HL-60 (cell line): ENCODE results near the gene RAET1G.

Experiments
- DNase-seq, 2 experiments: peaks; one replicate each; pipeline ENCODE4 v3.0.0-alpha.2; 2010 to 2020; ENCODE audit warnings: low read depth in 1 of 2, low spot score in 1 of 2
- H3K27ac ChIP-seq: fragments of 250-450 bp; sonication (Bioruptor Pico); replicated peaks from 2 replicates; pipeline ENCODE4 v1.5.1; 2020; ENCODE audit warnings: mild to moderate bottlenecking, moderate library complexity
- H3K27me3 ChIP-seq: fragments of 250-450 bp; sonication (Bioruptor Pico); 2 replicates; pipeline ENCODE4 v1.5.1; 2021; ENCODE audit warnings: mild to moderate bottlenecking, moderate library complexity; ENCODE audit not compliant: insufficient read depth, poor library complexity, severe bottlenecking
- H3K4me3 ChIP-seq: replicated peaks from 2 replicates; pipeline ENCODE4 v1.5.1; 2011; ENCODE audit warnings: mild to moderate bottlenecking, control low read depth, low read length; ENCODE audit not compliant: insufficient read depth
- CTCF ChIP-seq: IDR thresholded peaks from one replicate; pipeline ENCODE4 v1.5.1; 2011; ENCODE audit warnings: low read length, control low read depth, inconsistent platforms; ENCODE audit not compliant: insufficient read depth
- GABPA ChIP-seq: IDR thresholded peaks from 2 replicates; pipeline ENCODE4 v1.6.1; 2012; ENCODE audit warnings: low read depth
- POLR2AphosphoS5 ChIP-seq: IDR thresholded peaks from 2 replicates; pipeline ENCODE4 v1.6.1; 2012; ENCODE audit warnings: low read depth
- SPI1 ChIP-seq: IDR thresholded peaks from 2 replicates; pipeline ENCODE4 v1.6.1; 2012; ENCODE audit warnings: low read depth, mild to moderate bottlenecking, borderline replicate concordance
- TF ChIP-seq, protein P1 (sequence below): IDR thresholded peaks from 2 replicates; pipeline ENCODE4 v1.6.1; 2012; ENCODE audit warnings: low read depth; ENCODE audit not compliant: insufficient replicate concordance

Gene RAET1G

GRCh38 chr6:149965194-149966020, 42.5 kb upstream of the RAET1G start:
- H3K27ac ChIP-seq, result no peak overlapping the region
- no peak overlapping the region for H3K4me3 ChIP-seq
- peaks cover 21% of the 10 kb centered on the region for H3K27me3 ChIP-seq
- no peak for TF ChIP-seq GABPA
- TF ChIP-seq POLR2AphosphoS5, result no peak
- TF ChIP-seq, protein P1, sequence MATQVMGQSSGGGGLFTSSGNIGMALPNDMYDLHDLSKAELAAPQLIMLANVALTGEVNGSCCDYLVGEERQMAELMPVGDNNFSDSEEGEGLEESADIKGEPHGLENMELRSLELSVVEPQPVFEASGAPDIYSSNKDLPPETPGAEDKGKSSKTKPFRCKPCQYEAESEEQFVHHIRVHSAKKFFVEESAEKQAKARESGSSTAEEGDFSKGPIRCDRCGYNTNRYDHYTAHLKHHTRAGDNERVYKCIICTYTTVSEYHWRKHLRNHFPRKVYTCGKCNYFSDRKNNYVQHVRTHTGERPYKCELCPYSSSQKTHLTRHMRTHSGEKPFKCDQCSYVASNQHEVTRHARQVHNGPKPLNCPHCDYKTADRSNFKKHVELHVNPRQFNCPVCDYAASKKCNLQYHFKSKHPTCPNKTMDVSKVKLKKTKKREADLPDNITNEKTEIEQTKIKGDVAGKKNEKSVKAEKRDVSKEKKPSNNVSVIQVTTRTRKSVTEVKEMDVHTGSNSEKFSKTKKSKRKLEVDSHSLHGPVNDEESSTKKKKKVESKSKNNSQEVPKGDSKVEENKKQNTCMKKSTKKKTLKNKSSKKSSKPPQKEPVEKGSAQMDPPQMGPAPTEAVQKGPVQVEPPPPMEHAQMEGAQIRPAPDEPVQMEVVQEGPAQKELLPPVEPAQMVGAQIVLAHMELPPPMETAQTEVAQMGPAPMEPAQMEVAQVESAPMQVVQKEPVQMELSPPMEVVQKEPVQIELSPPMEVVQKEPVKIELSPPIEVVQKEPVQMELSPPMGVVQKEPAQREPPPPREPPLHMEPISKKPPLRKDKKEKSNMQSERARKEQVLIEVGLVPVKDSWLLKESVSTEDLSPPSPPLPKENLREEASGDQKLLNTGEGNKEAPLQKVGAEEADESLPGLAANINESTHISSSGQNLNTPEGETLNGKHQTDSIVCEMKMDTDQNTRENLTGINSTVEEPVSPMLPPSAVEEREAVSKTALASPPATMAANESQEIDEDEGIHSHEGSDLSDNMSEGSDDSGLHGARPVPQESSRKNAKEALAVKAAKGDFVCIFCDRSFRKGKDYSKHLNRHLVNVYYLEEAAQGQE, result no peak
- TF ChIP-seq SPI1, result no peak
- no peak for TF ChIP-seq CTCF
- no peak for DNase-seq

DNA sequence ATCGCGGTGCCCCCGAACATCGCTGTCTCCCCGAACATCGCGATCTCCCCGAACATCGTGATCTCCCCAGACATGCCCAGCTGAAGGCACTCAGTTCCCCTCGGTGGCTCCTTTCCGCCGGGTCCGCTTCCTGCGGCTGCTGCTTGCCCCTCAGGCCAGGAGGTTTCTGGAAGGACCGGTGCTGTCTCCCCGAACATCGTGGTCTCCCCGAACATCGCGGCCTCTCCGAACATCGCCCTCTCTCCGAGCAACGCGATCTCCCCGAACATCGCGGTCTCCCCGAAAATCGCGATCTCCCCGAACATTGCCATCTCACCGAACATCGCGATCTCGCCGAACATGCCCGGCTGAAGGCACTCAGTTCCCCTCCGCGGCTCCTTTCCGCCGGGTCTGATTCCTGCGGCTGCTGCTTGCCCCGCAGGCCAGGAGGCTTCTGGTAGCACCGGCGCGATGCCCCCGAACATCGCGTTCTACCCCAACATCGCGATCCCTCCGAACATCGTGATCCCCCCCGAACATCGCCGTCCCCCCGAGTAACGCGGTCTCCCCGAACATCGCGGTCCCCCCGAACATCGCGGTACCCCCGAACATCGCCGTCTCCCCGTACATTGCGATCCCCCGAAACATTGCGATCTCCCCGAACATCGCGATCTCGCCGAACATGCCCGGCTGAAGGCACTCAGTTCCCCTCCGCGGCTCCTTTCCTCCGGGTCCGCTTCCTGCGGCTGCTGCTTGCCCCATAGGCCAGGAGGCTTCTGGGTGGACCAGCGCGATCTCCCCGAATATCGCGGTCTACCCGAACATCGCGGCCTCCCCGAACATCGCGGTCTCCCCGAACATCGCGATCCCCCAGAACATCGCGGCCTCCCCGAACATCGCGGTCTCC, 41.6 kb upstream of the RAET1G start:
- DNase-seq, result no peak
- no peak for TF ChIP-seq SPI1
- TF ChIP-seq GABPA, result no peak
- no peak for TF ChIP-seq CTCF
- TF ChIP-seq, protein P1, result no peak
- TF ChIP-seq POLR2AphosphoS5, result no peak
- H3K27ac ChIP-seq, result no peak overlapping the region
- peak overlapping the region; percentile 49; the same call in 1 of the 2 replicates for H3K4me3 ChIP-seq
- H3K27me3 ChIP-seq, result peaks cover 21% of the 10 kb centered on the region

DNA sequence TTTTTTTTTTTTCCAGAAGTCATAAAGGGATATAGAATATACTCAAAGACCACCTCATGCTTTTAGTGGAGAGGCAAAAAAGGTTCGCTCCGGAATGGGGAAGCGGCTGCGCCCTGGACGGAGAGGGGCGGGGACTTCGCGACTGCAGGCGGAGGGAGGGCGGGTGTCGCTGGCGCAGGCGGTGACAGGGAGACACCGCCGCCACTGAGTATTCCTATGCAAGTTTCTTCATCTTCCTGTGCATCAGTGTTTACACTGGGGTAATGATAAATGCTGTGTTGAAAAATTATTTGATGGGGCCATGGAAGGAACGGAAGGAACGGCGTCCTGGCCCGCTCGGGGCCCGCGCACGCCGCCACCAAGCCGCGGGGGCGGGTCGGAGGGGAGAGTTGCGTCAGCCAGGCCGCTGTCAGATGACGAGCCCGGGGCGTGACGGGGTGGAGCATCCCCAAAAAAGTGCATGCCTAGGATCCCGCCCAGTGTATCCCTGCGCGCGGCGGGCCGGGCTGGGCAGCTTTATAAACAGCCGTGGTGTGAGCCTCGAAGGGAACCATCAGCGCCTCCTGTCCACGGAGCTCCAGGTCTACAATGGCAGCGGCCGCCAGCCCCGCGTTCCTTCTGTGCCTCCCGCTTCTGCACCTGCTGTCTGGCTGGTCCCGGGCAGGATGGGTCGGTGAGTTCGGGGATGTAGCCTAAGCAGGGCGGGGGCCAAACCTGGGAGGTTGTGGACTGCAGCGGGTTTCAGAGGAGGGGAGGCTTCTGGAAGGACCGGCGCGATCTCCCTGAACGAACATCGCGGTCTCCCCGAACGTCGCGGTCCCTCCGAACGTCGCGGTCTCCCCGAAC, 40.8 kb upstream of the RAET1G start, which contains the start of gene ULBP1:
ULBP1 (plus strand) TSS at position 482 of the 846 bp plus-strand sequence; CDS start at position 589, 107 bp downstream.
- DNase-seq, result peak; percentile 65 to 76
- no peak for TF ChIP-seq GABPA
- peak; percentile 74; the same call in 1 of the 2 replicates for TF ChIP-seq SPI1
- no peak for TF ChIP-seq CTCF
- no peak for TF ChIP-seq POLR2AphosphoS5
- H3K4me3 ChIP-seq, result peak within 1 kb of the TSS; percentile 49
- H3K27me3 ChIP-seq, result peaks cover 22% of the 10 kb centered on the region
- no peak within 1 kb of the TSS for H3K27ac ChIP-seq
